H9 (cell line): ENCODE results near the gene MALT1. TPM values are rescaled to one million over a fixed set of nuclear protein-coding genes. Genes with fewer than 3 reads are reported as not detected.

Experiments
- DNase-seq: peaks from one replicate; pipeline ENCODE4 v3.0.0-alpha.2; 2017
- H2AFZ ChIP-seq: one replicate; pipeline ENCODE4 v1.6.1; 2013; ENCODE audit warnings: mild to moderate bottlenecking, low read length, control low read depth, moderate library complexity
- H2AK5ac ChIP-seq: 2 replicates; pipeline ENCODE4 v1.6.1; 2013; ENCODE audit warnings: low read length, control low read depth, mixed read lengths; ENCODE audit not compliant: insufficient read length
- H2BK120ac ChIP-seq: one replicate; pipeline ENCODE4 v1.6.1; 2013; ENCODE audit warnings: low read depth, mild to moderate bottlenecking, low read length, control low read depth, inconsistent platforms; ENCODE audit not compliant: poor library complexity, severe bottlenecking
- H2BK12ac ChIP-seq: 2 replicates; pipeline ENCODE4 v1.6.1; 2013; ENCODE audit warnings: low read length, control low read depth, mixed read lengths, low read depth; ENCODE audit not compliant: insufficient read length
- H2BK15ac ChIP-seq: 2 replicates; pipeline ENCODE4 v1.6.1; 2013; ENCODE audit warnings: low read depth, low read length, control low read depth
- H2BK20ac ChIP-seq: one replicate; pipeline ENCODE4 v1.6.1; 2013; ENCODE audit warnings: low read depth, mild to moderate bottlenecking, low read length, control low read depth, inconsistent platforms; ENCODE audit not compliant: poor library complexity, severe bottlenecking
- H2BK5ac ChIP-seq: 2 replicates; pipeline ENCODE4 v1.6.1; 2013; ENCODE audit warnings: low read length, control low read depth, mixed read lengths; ENCODE audit not compliant: insufficient read length
- H3K14ac ChIP-seq: 2 replicates; pipeline ENCODE4 v1.6.1; 2013; ENCODE audit warnings: low read length, control low read depth; ENCODE audit not compliant: insufficient read depth
- H3K18ac ChIP-seq: 2 replicates; pipeline ENCODE4 v1.6.1; 2013; ENCODE audit warnings: low read depth, mild to moderate bottlenecking, mixed read lengths, low read length, control low read depth; ENCODE audit not compliant: insufficient read length
- H3K23ac ChIP-seq: 2 replicates; pipeline ENCODE4 v1.6.1; 2013; ENCODE audit warnings: low read length, control low read depth, mixed read lengths, low read depth; ENCODE audit not compliant: insufficient read length
- H3K23me2 ChIP-seq: 2 replicates; pipeline ENCODE4 v1.6.1; 2013; ENCODE audit warnings: low read depth, mild to moderate bottlenecking, mixed read lengths, low read length, control low read depth; ENCODE audit not compliant: insufficient read length, poor library complexity, severe bottlenecking
- H3K27ac ChIP-seq: 2 replicates; pipeline ENCODE4 v1.5.1; 2013; ENCODE audit warnings: low read length, control low read depth, mixed read lengths, low read depth; ENCODE audit not compliant: insufficient read length
- H3K27me3 ChIP-seq: 2 replicates; pipeline ENCODE4 v1.6.1; 2013; ENCODE audit warnings: low read length, control low read depth, inconsistent platforms; ENCODE audit not compliant: insufficient read depth
- H3K4ac ChIP-seq: 2 replicates; pipeline ENCODE4 v1.6.1; 2013; ENCODE audit warnings: low read depth, mild to moderate bottlenecking, control low read depth, inconsistent platforms, low read length, moderate library complexity
- H3K4me1 ChIP-seq: 2 replicates; pipeline ENCODE4 v1.6.1; 2013; ENCODE audit warnings: low read length, control low read depth, inconsistent platforms; ENCODE audit not compliant: insufficient read depth
- H3K4me2 ChIP-seq: 2 replicates; pipeline ENCODE4 v1.6.1; 2013; ENCODE audit warnings: low read length, control low read depth, mixed read lengths; ENCODE audit not compliant: insufficient read length, insufficient read depth
- H3K56ac ChIP-seq: 2 replicates; pipeline ENCODE4 v1.6.1; 2013; ENCODE audit warnings: low read depth, mild to moderate bottlenecking, mixed read lengths, low read length, control low read depth; ENCODE audit not compliant: insufficient read length
- H3K79me1 ChIP-seq: 2 replicates; pipeline ENCODE4 v1.6.1; 2013; ENCODE audit warnings: low read depth, mild to moderate bottlenecking, moderate library complexity, low read length, control low read depth, inconsistent platforms; ENCODE audit not compliant: insufficient read depth, poor library complexity, severe bottlenecking
- H3K79me2 ChIP-seq: 2 replicates; pipeline ENCODE4 v1.6.1; 2013; ENCODE audit warnings: low read length, control low read depth, inconsistent platforms; ENCODE audit not compliant: insufficient read depth
- H3K9ac ChIP-seq: 2 replicates; pipeline ENCODE4 v1.6.1; 2013; ENCODE audit warnings: low read length, control low read depth, mixed read lengths; ENCODE audit not compliant: insufficient read length; ENCODE audit errors: extremely low read depth
- H3K9me3 ChIP-seq: one replicate; pipeline ENCODE4 v1.6.1; 2013; ENCODE audit warnings: low read depth, low read length, inconsistent platforms; ENCODE audit not compliant: control insufficient read depth
- H3T11ph ChIP-seq: one replicate; pipeline ENCODE4 v1.6.1; 2013; ENCODE audit warnings: mild to moderate bottlenecking, low read length, control low read depth, inconsistent platforms
- H4K20me1 ChIP-seq: one replicate; pipeline ENCODE4 v1.6.1; 2013; ENCODE audit not compliant: control insufficient read depth, insufficient read length, insufficient read depth
- H4K5ac ChIP-seq: 2 replicates; pipeline ENCODE4 v1.6.1; 2013; ENCODE audit warnings: low read depth, mild to moderate bottlenecking, mixed read lengths, low read length, control low read depth; ENCODE audit not compliant: insufficient read length
- H4K8ac ChIP-seq: replicated peaks from 2 replicates; pipeline ENCODE4 v1.6.1; 2013; ENCODE audit warnings: low read length, control low read depth, mixed read lengths, low read depth; ENCODE audit not compliant: insufficient read length
- H4K91ac ChIP-seq: 2 replicates; pipeline ENCODE4 v1.6.1; 2013; ENCODE audit warnings: low read depth, mild to moderate bottlenecking, moderate library complexity, mixed read lengths, low read length, control low read depth; ENCODE audit not compliant: insufficient read length
- H3K27ac Mint-ChIP-seq, 3 experiments: 2 replicates in 2 of 3; 3 replicates in 1 of 3; pipeline ENCODE4 v1.8.0; 2020 to 2021; ENCODE audit warnings: mixed read lengths in 3 of 3, mild to moderate bottlenecking in 1 of 3, moderate library complexity in 1 of 3
- H3K27me3 Mint-ChIP-seq: 2 replicates; pipeline ENCODE4 v1.8.0; 2021; ENCODE audit warnings: low read depth, mild to moderate bottlenecking, moderate library complexity, mixed read lengths
- H3K36me3 Mint-ChIP-seq, 3 experiments: 2 replicates in 2 of 3; 3 replicates in 1 of 3; pipeline ENCODE4 v1.8.0; 2020 to 2021; ENCODE audit warnings: low read depth in 3 of 3, mixed read lengths in 3 of 3; ENCODE audit not compliant: insufficient read depth in 1 of 3
- H3K4me1 Mint-ChIP-seq, 2 experiments: 2 replicates each; pipeline ENCODE4 v1.8.0; 2020; ENCODE audit warnings: mixed read lengths in 2 of 2
- H3K4me3 Mint-ChIP-seq, 2 experiments: 2 replicates in 1 of 2; 3 replicates in 1 of 2; pipeline ENCODE4 v1.8.0; 2020 to 2021; ENCODE audit warnings: mild to moderate bottlenecking in 2 of 2, mixed read lengths in 2 of 2, moderate library complexity in 1 of 2
- H3K9me3 Mint-ChIP-seq, 2 experiments: 2 replicates in 1 of 2; 3 replicates in 1 of 2; pipeline ENCODE4 v1.8.0; 2020; ENCODE audit warnings: mild to moderate bottlenecking in 2 of 2, mixed read lengths in 2 of 2, moderate library complexity in 1 of 2
- CTCF ChIP-seq: fragments of 200-600 bp; sonication (generic); conservative IDR thresholded peaks from 3 replicates; pipeline ENCODE4 v1.8.0; 2021; ENCODE audit warnings: antibody characterized with exemption, mild to moderate bottlenecking
- total RNA-seq: library from RNA; stranded (reverse); gene quantifications from 2 replicates; pipeline ENCODE4 v1.2.1, GENCODE V29; 2021

MALT1 gene
- total RNA-seq, 1 experiment from 2014 or later, result 18.1 TPM

GRCh38 chr18:58712930-58713329 is 41.7 kb downstream of the MALT1 start:
- Histone ChIP-seq H3K14ac (no peak overlapping the region), H2BK15ac (no peak overlapping the region), H3K56ac (no peak overlapping the region), H3K9ac (no peak overlapping the region), H3K79me1 (no peaks in the 10 kb centered on the region), H3K79me2 (no peaks in the 10 kb centered on the region), H3K27me3 (no peaks in the 10 kb centered on the region), H3K27ac (no peak overlapping the region), H4K8ac (no peak overlapping the region), H3K9me3 (no peaks in the 10 kb centered on the region), H3K4me2 (no peak overlapping the region), H2BK120ac (no peak overlapping the region), H3K23me2 (no peaks in the 10 kb centered on the region), H3K23ac (no peak overlapping the region), H4K5ac (no peak overlapping the region), H2AK5ac (no peak overlapping the region), H2BK12ac (no peak overlapping the region), H4K91ac (no peak overlapping the region), H3T11ph (no peak overlapping the region), H4K20me1 (no peaks in the 10 kb centered on the region), H2AFZ (no peak overlapping the region), H3K18ac (no peak overlapping the region), H3K4me1 (no peaks in the 10 kb centered on the region), H2BK5ac (no peak overlapping the region), H2BK20ac (no peak overlapping the region), H3K4ac (no peak overlapping the region)
- Mint-ChIP-seq H3K27me3 (no peaks in the 10 kb centered on the region), H3K27ac (no peak overlapping the region), H3K9me3 (no peaks in the 10 kb centered on the region), H3K4me1 (no peaks in the 10 kb centered on the region; a peak in 1 of 4 replicates), H3K4me3 (no peak overlapping the region), H3K36me3 (0 out of 7 replicates have a peak, but pooled peaks cover 0 to 3% (median 0%) of the 10 kb centered on the region in 3 experiments)
- no peak for DNase-seq
- no peak for TF ChIP-seq CTCF
